CD4-positive, alpha-beta T cell treated with Interleukin-15 for 4 hours (primary cell): ENCODE data around the gene PAPPA.

Experiments used
- DNase-seq: peaks from one replicate; pipeline ENCODE4 v3.0.0-alpha.2; 2020; ENCODE audit warnings: low spot score

PAPPA gene

GRCh38 chr9:116318468-116319374 is 165.1 kb downstream of the PAPPA start:
- no peak for DNase-seq

- DNase-seq, result no peak
These were observed 165.9 kb downstream of the PAPPA start for GRCh38 chr9:116319480-116319879.

DNA sequence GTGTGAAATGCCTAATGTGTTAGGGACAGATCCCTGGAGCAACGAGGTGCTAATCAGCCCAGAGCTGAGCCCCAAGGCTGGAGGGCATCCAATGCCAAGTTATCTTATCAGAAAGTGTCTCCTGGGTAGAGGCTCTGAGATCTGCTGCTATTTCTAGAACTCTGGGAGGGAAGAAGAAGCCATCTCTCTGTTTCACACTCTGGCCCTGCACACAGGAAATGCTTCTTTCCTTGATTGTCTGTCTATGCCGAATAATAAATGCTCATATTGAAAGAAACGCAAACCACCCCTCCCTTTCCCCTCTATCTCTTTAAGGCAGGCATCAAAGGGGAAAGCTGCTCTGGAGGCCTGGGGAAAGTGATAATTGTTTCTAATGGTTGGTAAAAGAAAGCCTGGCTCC is 166.7 kb downstream of the PAPPA start:
- no peak for DNase-seq

DNA sequence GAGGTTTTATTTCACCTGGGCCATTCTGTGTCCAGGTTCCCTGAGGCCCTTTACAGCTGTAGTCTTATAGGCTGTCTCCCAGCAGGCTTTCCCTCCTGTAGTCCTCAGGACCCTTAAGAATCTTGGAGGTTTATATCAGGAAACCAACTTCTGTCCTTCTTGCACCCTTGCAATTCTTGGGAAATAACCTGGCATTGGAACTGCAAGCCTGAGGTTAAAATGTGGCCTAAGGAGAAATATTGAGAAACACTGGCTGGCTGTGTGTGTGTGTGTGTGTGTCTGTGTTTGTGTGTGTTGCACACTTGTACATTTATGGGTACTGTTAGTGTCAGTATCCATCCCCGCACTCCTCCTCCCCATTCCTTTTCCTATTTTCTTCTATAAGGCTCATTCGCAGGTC is 168.9 kb downstream of the PAPPA start:
- DNase-seq, result no peak

DNA sequence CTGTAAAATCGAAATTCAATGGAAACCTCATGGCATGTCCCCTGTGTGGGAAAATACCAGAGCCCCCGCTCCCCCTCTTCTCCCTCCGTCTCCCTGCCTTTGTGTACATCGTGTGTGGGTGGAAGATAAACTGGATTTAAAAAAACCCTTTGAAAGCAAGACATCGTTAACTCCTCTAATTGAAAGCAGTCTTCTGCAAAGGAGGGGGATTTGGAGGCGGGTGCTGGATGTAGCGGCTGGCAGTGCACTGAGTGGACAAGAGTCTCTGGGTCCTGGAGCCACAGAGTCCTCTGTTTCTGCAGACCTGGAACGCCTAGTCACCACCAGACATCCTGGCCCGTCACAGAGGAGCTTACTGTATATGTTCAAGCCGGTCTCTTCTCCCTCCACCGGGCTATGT is 169.4 kb downstream of the PAPPA start:
- DNase-seq, result no peak

- no peak for DNase-seq
These were observed 170.0 kb downstream of the PAPPA start for GRCh38 chr9:116323571-116323970.

GRCh38 chr9:116325924-116326323 is 172.3 kb downstream of the PAPPA start:
- DNase-seq, result no peak

DNA sequence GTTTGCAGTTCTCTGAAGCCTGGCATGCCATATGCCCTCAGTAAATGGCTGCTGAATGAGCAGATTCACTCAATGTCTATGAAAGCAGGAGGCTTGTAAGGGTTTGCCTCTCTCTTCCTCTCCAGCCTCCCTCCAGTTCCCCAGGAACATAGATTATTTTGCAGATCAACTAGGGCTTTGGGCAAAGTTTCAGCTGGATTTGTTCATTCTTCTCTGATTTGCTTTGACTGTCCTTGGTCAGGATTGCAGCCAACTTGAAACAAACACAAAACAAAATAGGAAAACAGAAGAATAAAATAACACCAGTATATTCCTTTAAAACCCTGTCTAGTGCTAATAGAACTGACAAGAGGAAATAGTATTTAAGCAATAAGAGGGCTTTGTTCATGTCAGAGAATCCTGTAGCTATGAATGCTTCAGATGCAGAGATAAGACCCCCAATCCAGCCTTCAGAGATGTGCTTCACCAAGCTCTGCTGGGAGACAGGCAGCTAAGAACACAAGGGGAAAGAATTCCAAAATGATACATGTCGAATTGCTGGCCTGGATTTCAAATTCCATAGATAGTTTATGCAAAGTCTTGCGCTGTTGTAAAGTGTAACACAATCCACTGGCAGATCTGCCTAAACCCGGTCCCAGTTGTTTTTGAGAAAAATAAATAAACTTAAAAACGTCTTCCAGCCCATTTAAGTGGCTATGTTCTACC is 174.3 kb downstream of the PAPPA start:
- DNase-seq, result no peak

DNA sequence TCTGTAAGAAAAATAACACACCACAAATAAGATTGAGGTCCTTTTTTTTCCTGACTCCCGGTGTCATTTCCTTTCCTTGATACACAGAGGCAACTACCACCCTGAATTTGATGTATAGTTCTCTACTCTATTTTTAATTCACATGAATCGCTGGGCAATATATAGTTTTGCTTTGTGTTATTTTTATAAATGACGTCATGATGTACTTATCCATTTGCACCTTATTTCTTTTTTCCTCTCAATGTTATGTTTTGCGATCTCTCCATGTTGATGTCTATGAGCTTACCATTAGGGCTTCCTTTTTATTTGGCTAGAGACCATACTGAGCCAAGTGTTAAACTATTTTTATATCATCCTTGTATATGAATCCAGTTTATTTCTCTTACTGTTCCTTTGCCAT is 175.9 kb downstream of the PAPPA start:
- no peak for DNase-seq

DNA sequence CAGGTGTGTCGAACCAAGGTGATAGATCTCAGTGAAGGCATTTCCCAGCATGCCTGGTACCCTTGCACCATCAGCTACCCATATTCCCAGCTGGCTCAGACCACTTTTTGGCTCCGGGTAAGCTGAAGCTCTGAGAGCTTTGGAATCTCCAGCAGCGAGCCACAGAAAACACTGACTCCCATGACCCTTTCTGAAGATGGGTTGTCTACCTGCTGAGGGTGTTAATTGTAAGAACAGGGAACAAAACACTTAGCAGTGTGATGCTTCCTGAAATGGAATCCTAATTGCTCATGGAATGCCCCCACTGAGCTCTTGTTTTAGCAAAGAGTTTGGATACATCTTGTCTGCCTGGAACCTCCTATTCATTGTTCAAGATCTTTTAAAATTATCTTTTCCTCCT is 177.7 kb downstream of the PAPPA start:
- no peak for DNase-seq

DNA sequence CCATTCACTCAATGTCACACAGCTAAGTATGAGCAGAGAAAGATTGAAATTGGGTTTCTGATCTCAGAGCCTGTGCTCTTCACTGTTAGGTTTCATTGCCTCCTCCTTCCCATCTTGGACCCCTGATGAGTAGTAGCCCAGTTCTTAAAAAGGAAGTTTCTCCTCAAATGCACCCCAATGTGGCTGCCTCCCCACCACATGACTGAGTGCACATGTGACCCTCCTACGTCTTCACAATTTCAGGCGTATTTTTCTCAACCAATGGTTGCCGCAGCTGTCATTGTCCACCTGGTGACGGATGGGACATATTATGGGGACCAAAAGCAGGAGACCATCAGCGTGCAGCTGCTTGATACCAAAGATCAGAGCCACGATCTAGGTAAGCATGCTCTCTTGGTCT is 178.5 kb downstream of the PAPPA start:
- DNase-seq, result no peak

- DNase-seq, result no peak
These were observed 179.7 kb downstream of the PAPPA start for GRCh38 chr9:116333254-116333653.

DNA sequence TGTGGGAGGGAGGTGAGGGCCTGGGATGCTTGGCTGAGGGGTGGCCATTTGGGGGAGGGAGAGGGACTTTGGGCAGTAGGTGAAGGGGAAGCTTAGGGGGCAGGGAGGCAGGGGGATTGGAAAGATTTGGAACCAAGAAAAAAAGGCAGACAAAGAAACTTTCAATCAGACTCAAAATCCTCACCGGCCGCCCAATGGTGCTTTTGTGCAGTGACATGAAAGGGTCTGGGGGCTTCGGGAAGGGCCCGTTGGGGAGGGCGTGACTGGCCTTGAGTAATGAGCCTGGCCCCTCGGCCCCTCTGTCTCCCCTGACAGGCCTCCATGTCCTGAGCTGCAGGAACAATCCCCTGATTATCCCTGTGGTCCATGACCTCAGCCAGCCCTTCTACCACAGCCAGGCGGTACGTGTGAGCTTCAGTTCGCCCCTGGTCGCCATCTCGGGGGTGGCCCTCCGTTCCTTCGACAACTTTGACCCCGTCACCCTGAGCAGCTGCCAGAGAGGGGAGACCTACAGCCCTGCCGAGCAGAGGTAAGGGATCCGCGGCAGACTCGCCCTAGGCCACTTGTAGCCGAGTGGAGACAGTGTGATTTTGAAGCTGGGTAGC is 181.1 kb downstream of the PAPPA start:
- DNase-seq, result no peak

DNA sequence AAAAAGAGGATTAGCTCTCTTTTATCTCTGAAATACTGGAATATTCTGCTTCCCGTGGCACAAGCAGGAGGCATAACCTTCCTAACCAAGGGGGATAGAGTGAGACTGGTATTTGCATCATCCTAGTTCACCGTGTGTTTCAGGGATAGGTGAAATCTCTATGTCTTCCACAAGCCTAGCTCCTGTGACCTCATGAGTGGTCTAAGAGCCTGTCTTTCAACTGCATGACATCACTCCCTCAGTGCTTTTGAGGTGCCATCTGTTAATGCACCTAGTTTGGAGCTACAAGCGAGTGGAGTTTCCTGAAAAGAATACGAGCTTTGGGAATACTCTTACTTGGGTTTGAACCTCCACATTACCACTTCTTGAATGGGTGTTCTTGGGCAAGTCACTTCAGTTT is 181.8 kb downstream of the PAPPA start:
- no peak for DNase-seq

GRCh38 chr9:116336133-116336862 is 182.7 kb downstream of the PAPPA start:
- no peak for DNase-seq

DNA sequence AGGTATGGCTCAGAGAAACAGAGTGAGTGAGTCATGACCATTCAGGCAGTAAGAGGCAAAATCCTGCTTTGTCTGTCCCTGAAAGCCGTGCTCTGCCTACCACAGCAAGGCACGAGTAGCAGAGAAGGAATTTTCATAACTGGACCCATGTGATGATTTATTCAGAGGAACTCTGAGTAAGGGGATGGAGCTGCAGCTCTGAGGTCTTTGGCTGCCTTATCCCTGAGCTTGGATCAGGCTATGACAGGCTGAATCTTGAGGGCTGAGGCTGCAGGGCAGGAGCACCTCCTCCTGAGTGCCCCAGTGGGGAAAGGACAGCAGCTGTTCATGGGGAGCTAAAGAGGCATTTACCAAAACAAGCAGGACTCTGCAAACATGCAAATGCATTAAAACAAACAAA is 183.4 kb downstream of the PAPPA start:
- no peak for DNase-seq

GRCh38 chr9:116340270-116340669 is 186.7 kb downstream of the PAPPA start:
- no peak for DNase-seq

- no peak for DNase-seq
These were observed 188.5 kb downstream of the PAPPA start for GRCh38 chr9:116342061-116342460.

GRCh38 chr9:116342941-116343340 is 189.3 kb downstream of the PAPPA start:
- DNase-seq, result no peak

- DNase-seq, result no peak
These were observed 190.8 kb downstream of the PAPPA start for GRCh38 chr9:116344416-116344815.

DNA sequence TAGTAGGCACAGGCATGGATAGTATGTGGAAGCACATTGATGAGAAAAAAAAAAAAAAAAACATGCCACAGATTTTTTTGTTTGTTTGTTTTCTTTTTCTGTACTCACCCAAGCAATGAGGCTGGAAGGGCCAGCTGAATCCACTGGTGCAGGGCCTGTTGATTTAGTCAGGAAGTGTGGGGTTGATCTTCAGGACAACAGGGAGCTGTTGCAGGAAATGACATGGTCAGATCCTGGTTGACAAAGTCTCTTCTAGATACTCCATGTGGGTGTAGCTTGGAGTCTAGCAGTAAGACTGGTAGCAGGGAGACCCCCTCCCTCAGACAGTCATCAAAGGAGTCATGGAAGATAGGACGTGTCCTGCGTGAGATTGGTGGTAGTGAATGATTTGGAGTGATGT is 191.8 kb downstream of the PAPPA start:
- DNase-seq, result no peak

- no peak for DNase-seq
These were observed 192.2 kb downstream of the PAPPA start for GRCh38 chr9:116345817-116346216.
